Measurements from ENCODE around the gene INTS1.

Gene INTS1

DNA sequence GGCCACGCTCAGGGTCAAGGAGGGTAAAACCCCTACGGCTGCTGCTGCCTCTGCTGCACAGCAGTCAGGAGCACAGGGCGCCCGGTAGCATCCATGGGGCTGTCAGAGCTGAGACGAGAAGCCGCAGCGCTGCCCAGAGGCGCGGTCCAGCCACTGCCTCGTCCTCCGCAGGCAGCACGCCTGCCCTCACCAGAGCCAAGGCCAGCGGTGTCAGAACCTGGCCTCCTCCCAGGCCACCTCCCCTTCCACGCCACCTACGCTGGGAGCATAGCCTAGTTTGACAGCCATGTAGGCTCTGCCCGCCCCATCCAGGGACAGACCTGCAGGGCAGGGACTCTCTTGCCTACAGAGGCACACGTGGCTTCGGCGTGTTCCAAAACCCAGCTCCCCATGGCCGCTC lies 16.2 kb downstream of the INTS1 start:
- no peak for DNase-seq
- no peak for TF ChIP-seq CTCF (IDR thresholded peaks at IDR 0.05; ENCODE audit: low read length)
- TF ChIP-seq EZH2 (optimal IDR thresholded peaks at IDR 0.05; ENCODE audit: low read depth, low read length): no peak
- TF ChIP-seq EZH2phosphoT487 (IDR thresholded peaks at IDR 0.05; ENCODE audit: low read length): no peak
- Histone ChIP-seq H3K27me3 (replicated peaks; ENCODE audit: insufficient read depth, low read length) (no peaks in the 10 kb centered on the region), H3K4me3 (ENCODE audit: low read length) (no peak overlapping the region), H2AFZ (ENCODE audit: low read length) (no peak overlapping the region), H4K20me1 (ENCODE audit: insufficient read depth, low read length) (no peaks in the 10 kb centered on the region), H3K9ac (ENCODE audit: low read length) (no peak overlapping the region), H3K36me3 (replicated peaks; ENCODE audit: insufficient read depth, low read length) (no peaks in the 10 kb centered on the region), H3K79me2 (ENCODE audit: low read length) (no peaks in the 10 kb centered on the region), H3K9me2 (replicated peaks; ENCODE audit: insufficient read depth, low read length) (no peaks in the 10 kb centered on the region), H3K4me1 (ENCODE audit: low read length) (no peaks in the 10 kb centered on the region), H3K4me2 (ENCODE audit: low read depth, low read length) (no peak overlapping the region), H3F3A (ENCODE audit: insufficient read depth, low read length) (no peaks in the 10 kb centered on the region), H3K27ac (ENCODE audit: low read length) (no peak overlapping the region), H3K9me3 (replicated peaks; ENCODE audit: insufficient read depth, low read length) (no peaks in the 10 kb centered on the region)

DNA sequence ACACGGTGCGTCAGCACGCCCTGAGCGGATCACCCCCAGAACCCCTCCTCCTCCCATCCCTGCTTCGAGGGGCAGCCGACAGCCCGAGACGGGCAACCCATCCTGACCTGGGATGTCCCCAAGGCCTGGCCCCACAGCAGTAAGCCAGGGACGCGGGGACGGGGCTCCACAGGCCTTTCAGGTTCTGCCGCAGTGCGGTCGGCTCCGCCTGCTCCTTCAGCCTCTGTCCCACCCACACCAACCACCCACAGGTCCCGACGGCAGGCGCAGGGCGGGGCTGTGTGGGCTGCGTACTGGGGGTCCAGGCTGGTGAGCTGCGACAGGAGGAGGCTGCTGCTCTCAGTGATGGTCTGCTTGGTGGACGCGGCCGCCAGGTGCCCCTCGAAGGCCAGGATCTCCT lies 16.7 kb downstream of the INTS1 start:
- Histone ChIP-seq H3K9me2 (replicated peaks; ENCODE audit: insufficient read depth, low read length) (no peaks in the 10 kb centered on the region), H3K4me1 (ENCODE audit: low read length) (no peaks in the 10 kb centered on the region), H2AFZ (ENCODE audit: low read length) (no peak overlapping the region), H3K36me3 (replicated peaks; ENCODE audit: insufficient read depth, low read length) (no peaks in the 10 kb centered on the region), H3F3A (ENCODE audit: insufficient read depth, low read length) (no peaks in the 10 kb centered on the region), H3K27ac (ENCODE audit: low read length) (no peak overlapping the region), H3K4me3 (ENCODE audit: low read length) (no peak overlapping the region), H3K9ac (ENCODE audit: low read length) (no peak overlapping the region), H3K27me3 (replicated peaks; ENCODE audit: insufficient read depth, low read length) (no peaks in the 10 kb centered on the region), H4K20me1 (ENCODE audit: insufficient read depth, low read length) (no peaks in the 10 kb centered on the region), H3K79me2 (ENCODE audit: low read length) (no peaks in the 10 kb centered on the region), H3K4me2 (ENCODE audit: low read depth, low read length) (no peak overlapping the region), H3K9me3 (replicated peaks; ENCODE audit: insufficient read depth, low read length) (no peaks in the 10 kb centered on the region)
- no peak for DNase-seq
- TF ChIP-seq EZH2 (optimal IDR thresholded peaks at IDR 0.05; ENCODE audit: low read depth, low read length) (no peak), EZH2phosphoT487 (IDR thresholded peaks at IDR 0.05; ENCODE audit: low read length) (no peak), CTCF (IDR thresholded peaks at IDR 0.05; ENCODE audit: low read length) (no peak)

DNA sequence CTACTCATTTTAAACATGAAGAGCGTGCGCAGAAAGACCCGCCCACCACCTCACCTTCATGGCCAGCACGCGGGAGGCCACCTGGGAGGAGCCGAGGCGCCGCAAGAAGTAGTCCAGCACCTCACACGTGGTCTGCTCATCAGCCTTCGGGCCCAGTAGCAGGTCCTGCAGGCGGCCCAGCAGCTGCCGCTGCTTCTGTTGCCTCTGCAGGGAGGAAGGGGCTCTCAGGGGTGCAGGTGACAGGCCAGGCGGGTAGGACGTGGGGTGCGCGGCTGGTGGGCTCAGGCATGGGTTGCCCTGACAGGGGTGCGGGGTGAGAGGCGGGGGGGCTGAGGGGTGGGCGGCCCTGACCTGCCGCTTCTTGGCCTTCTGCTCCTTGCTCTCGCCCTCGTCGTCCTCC lies 17.6 kb downstream of the INTS1 start:
- no peaks in the 10 kb centered on the region for H3K9me3 ChIP-seq (replicated peaks; ENCODE audit: insufficient read depth, low read length)
- H3K4me2 ChIP-seq (ENCODE audit: low read depth, low read length): no peak overlapping the region
- no peak overlapping the region for H3K9ac ChIP-seq (ENCODE audit: low read length)
- H3K27me3 ChIP-seq (replicated peaks; ENCODE audit: insufficient read depth, low read length): no peaks in the 10 kb centered on the region
- no peaks in the 10 kb centered on the region for H3K4me1 ChIP-seq (ENCODE audit: low read length)
- no peak overlapping the region for H3K4me3 ChIP-seq (ENCODE audit: low read length)
- no peaks in the 10 kb centered on the region for H3K36me3 ChIP-seq (replicated peaks; ENCODE audit: insufficient read depth, low read length)
- no peak for DNase-seq
- no peaks in the 10 kb centered on the region for H4K20me1 ChIP-seq (ENCODE audit: insufficient read depth, low read length)
- no peaks in the 10 kb centered on the region for H3K9me2 ChIP-seq (replicated peaks; ENCODE audit: insufficient read depth, low read length)
- no peaks in the 10 kb centered on the region for H3K79me2 ChIP-seq (ENCODE audit: low read length)
- no peak overlapping the region for H3K27ac ChIP-seq (ENCODE audit: low read length)
- no peaks in the 10 kb centered on the region for H3F3A ChIP-seq (ENCODE audit: insufficient read depth, low read length)
- no peak for TF ChIP-seq EZH2 (optimal IDR thresholded peaks at IDR 0.05; ENCODE audit: low read depth, low read length)
- TF ChIP-seq CTCF (IDR thresholded peaks at IDR 0.05; ENCODE audit: low read length): no peak
- TF ChIP-seq EZH2phosphoT487 (IDR thresholded peaks at IDR 0.05; ENCODE audit: low read length): no peak
- no peak overlapping the region for H2AFZ ChIP-seq (ENCODE audit: low read length)

Data from MM.1S (cell line).